HEK293 (cell line): ENCODE data around the gene FAM181B.

Source experiments
- ZEB2 ChIP-seq: fragments of 450-650 bp; formaldehyde crosslinking; IDR thresholded peaks from 2 replicates; pipeline ENCODE4 v1.5.1; 2016; ENCODE audit warnings: missing biosample characterization, missing genetic modification characterization
- ZNF544 ChIP-seq: fragments of 450-650 bp; formaldehyde crosslinking; IDR thresholded peaks from 2 replicates; pipeline ENCODE4 v1.5.0; 2017; ENCODE audit warnings: missing biosample characterization, missing genetic modification characterization

GRCh38 chr11:82718821-82719220, 14.8 kb downstream of the FAM181B start:
- no peak for TF ChIP-seq ZNF544 (tag by site-specific recombination)
- TF ChIP-seq ZEB2 (tag by site-specific recombination): no peak
